H9 (cell line): Measurements from ENCODE around the gene APOOL. TPM values are rescaled to one million over a fixed set of nuclear protein-coding genes. Genes with fewer than 3 reads are reported as not detected.

Experiments used
- DNase-seq: peaks from one replicate; pipeline ENCODE4 v3.0.0-alpha.2; 2017
- H2AFZ ChIP-seq: one replicate; pipeline ENCODE4 v1.6.1; 2013; ENCODE audit warnings: mild to moderate bottlenecking, low read length, control low read depth, moderate library complexity
- H2AK5ac ChIP-seq: 2 replicates; pipeline ENCODE4 v1.6.1; 2013; ENCODE audit warnings: low read length, control low read depth, mixed read lengths; ENCODE audit not compliant: insufficient read length
- H2BK120ac ChIP-seq: one replicate; pipeline ENCODE4 v1.6.1; 2013; ENCODE audit warnings: low read depth, mild to moderate bottlenecking, low read length, control low read depth, inconsistent platforms; ENCODE audit not compliant: poor library complexity, severe bottlenecking
- H2BK12ac ChIP-seq: 2 replicates; pipeline ENCODE4 v1.6.1; 2013; ENCODE audit warnings: low read length, control low read depth, mixed read lengths, low read depth; ENCODE audit not compliant: insufficient read length
- H2BK15ac ChIP-seq: 2 replicates; pipeline ENCODE4 v1.6.1; 2013; ENCODE audit warnings: low read depth, low read length, control low read depth
- H2BK20ac ChIP-seq: one replicate; pipeline ENCODE4 v1.6.1; 2013; ENCODE audit warnings: low read depth, mild to moderate bottlenecking, low read length, control low read depth, inconsistent platforms; ENCODE audit not compliant: poor library complexity, severe bottlenecking
- H2BK5ac ChIP-seq: 2 replicates; pipeline ENCODE4 v1.6.1; 2013; ENCODE audit warnings: low read length, control low read depth, mixed read lengths; ENCODE audit not compliant: insufficient read length
- H3K14ac ChIP-seq: 2 replicates; pipeline ENCODE4 v1.6.1; 2013; ENCODE audit warnings: low read length, control low read depth; ENCODE audit not compliant: insufficient read depth
- H3K18ac ChIP-seq: 2 replicates; pipeline ENCODE4 v1.6.1; 2013; ENCODE audit warnings: low read depth, mild to moderate bottlenecking, mixed read lengths, low read length, control low read depth; ENCODE audit not compliant: insufficient read length
- H3K23ac ChIP-seq: 2 replicates; pipeline ENCODE4 v1.6.1; 2013; ENCODE audit warnings: low read length, control low read depth, mixed read lengths, low read depth; ENCODE audit not compliant: insufficient read length
- H3K23me2 ChIP-seq: 2 replicates; pipeline ENCODE4 v1.6.1; 2013; ENCODE audit warnings: low read depth, mild to moderate bottlenecking, mixed read lengths, low read length, control low read depth; ENCODE audit not compliant: insufficient read length, poor library complexity, severe bottlenecking
- H3K27ac ChIP-seq: 2 replicates; pipeline ENCODE4 v1.5.1; 2013; ENCODE audit warnings: low read length, control low read depth, mixed read lengths, low read depth; ENCODE audit not compliant: insufficient read length
- H3K27me3 ChIP-seq: 2 replicates; pipeline ENCODE4 v1.6.1; 2013; ENCODE audit warnings: low read length, control low read depth, inconsistent platforms; ENCODE audit not compliant: insufficient read depth
- H3K4ac ChIP-seq: 2 replicates; pipeline ENCODE4 v1.6.1; 2013; ENCODE audit warnings: low read depth, mild to moderate bottlenecking, control low read depth, inconsistent platforms, low read length, moderate library complexity
- H3K4me1 ChIP-seq: 2 replicates; pipeline ENCODE4 v1.6.1; 2013; ENCODE audit warnings: low read length, control low read depth, inconsistent platforms; ENCODE audit not compliant: insufficient read depth
- H3K4me2 ChIP-seq: 2 replicates; pipeline ENCODE4 v1.6.1; 2013; ENCODE audit warnings: low read length, control low read depth, mixed read lengths; ENCODE audit not compliant: insufficient read length, insufficient read depth
- H3K56ac ChIP-seq: 2 replicates; pipeline ENCODE4 v1.6.1; 2013; ENCODE audit warnings: low read depth, mild to moderate bottlenecking, mixed read lengths, low read length, control low read depth; ENCODE audit not compliant: insufficient read length
- H3K79me1 ChIP-seq: 2 replicates; pipeline ENCODE4 v1.6.1; 2013; ENCODE audit warnings: low read depth, mild to moderate bottlenecking, moderate library complexity, low read length, control low read depth, inconsistent platforms; ENCODE audit not compliant: insufficient read depth, poor library complexity, severe bottlenecking
- H3K79me2 ChIP-seq: 2 replicates; pipeline ENCODE4 v1.6.1; 2013; ENCODE audit warnings: low read length, control low read depth, inconsistent platforms; ENCODE audit not compliant: insufficient read depth
- H3K9ac ChIP-seq: 2 replicates; pipeline ENCODE4 v1.6.1; 2013; ENCODE audit warnings: low read length, control low read depth, mixed read lengths; ENCODE audit not compliant: insufficient read length; ENCODE audit errors: extremely low read depth
- H3K9me3 ChIP-seq: one replicate; pipeline ENCODE4 v1.6.1; 2013; ENCODE audit warnings: low read depth, low read length, inconsistent platforms; ENCODE audit not compliant: control insufficient read depth
- H3T11ph ChIP-seq: one replicate; pipeline ENCODE4 v1.6.1; 2013; ENCODE audit warnings: mild to moderate bottlenecking, low read length, control low read depth, inconsistent platforms
- H4K20me1 ChIP-seq: one replicate; pipeline ENCODE4 v1.6.1; 2013; ENCODE audit not compliant: control insufficient read depth, insufficient read length, insufficient read depth
- H4K5ac ChIP-seq: 2 replicates; pipeline ENCODE4 v1.6.1; 2013; ENCODE audit warnings: low read depth, mild to moderate bottlenecking, mixed read lengths, low read length, control low read depth; ENCODE audit not compliant: insufficient read length
- H4K8ac ChIP-seq: replicated peaks from 2 replicates; pipeline ENCODE4 v1.6.1; 2013; ENCODE audit warnings: low read length, control low read depth, mixed read lengths, low read depth; ENCODE audit not compliant: insufficient read length
- H4K91ac ChIP-seq: 2 replicates; pipeline ENCODE4 v1.6.1; 2013; ENCODE audit warnings: low read depth, mild to moderate bottlenecking, moderate library complexity, mixed read lengths, low read length, control low read depth; ENCODE audit not compliant: insufficient read length
- H3K27ac Mint-ChIP-seq, 3 experiments: 2 replicates in 2 of 3; 3 replicates in 1 of 3; pipeline ENCODE4 v1.8.0; 2020 to 2021; ENCODE audit warnings: mixed read lengths in 3 of 3, mild to moderate bottlenecking in 1 of 3, moderate library complexity in 1 of 3
- H3K27me3 Mint-ChIP-seq: 2 replicates; pipeline ENCODE4 v1.8.0; 2021; ENCODE audit warnings: low read depth, mild to moderate bottlenecking, moderate library complexity, mixed read lengths
- H3K36me3 Mint-ChIP-seq, 3 experiments: 2 replicates in 2 of 3; 3 replicates in 1 of 3; pipeline ENCODE4 v1.8.0; 2020 to 2021; ENCODE audit warnings: low read depth in 3 of 3, mixed read lengths in 3 of 3; ENCODE audit not compliant: insufficient read depth in 1 of 3
- H3K4me1 Mint-ChIP-seq, 2 experiments: 2 replicates each; pipeline ENCODE4 v1.8.0; 2020; ENCODE audit warnings: mixed read lengths in 2 of 2
- H3K4me3 Mint-ChIP-seq, 2 experiments: 2 replicates in 1 of 2; 3 replicates in 1 of 2; pipeline ENCODE4 v1.8.0; 2020 to 2021; ENCODE audit warnings: mild to moderate bottlenecking in 2 of 2, mixed read lengths in 2 of 2, moderate library complexity in 1 of 2
- H3K9me3 Mint-ChIP-seq, 2 experiments: 2 replicates in 1 of 2; 3 replicates in 1 of 2; pipeline ENCODE4 v1.8.0; 2020; ENCODE audit warnings: mild to moderate bottlenecking in 2 of 2, mixed read lengths in 2 of 2, moderate library complexity in 1 of 2
- CTCF ChIP-seq: fragments of 200-600 bp; sonication (generic); conservative IDR thresholded peaks from 3 replicates; pipeline ENCODE4 v1.8.0; 2021; ENCODE audit warnings: antibody characterized with exemption, mild to moderate bottlenecking
- WGBS: extraction: QIAGEN DNeasy Blood & Tissue Kit; methylation state at CpG from one replicate; pipeline ENCODE4 v1.1.7; 2013; ENCODE audit warnings: missing lambda C conversion rate, low lambda C conversion rate, mixed read lengths; ENCODE audit not compliant: insufficient read length; ENCODE audit errors: extremely low coverage; 5-methylcytosine and 5-hydroxymethylcytosine counted together
- total RNA-seq: library from RNA; stranded (reverse); gene quantifications from 2 replicates; pipeline ENCODE4 v1.2.1, GENCODE V29; 2021

Gene APOOL
- total RNA-seq, 1 experiment from 2014 or later = 8.0 TPM

GRCh38 chrX:85018471-85018870 lies 14.8 kb downstream of the APOOL start:
- H3K4me3 Mint-ChIP-seq = no peak overlapping the region
- H3K27ac Mint-ChIP-seq = no peak overlapping the region
- Histone ChIP-seq H2AFZ (no peak overlapping the region), H2BK15ac (no peak overlapping the region), H4K5ac (no peak overlapping the region), H4K8ac (no peak overlapping the region), H2BK120ac (no peak overlapping the region), H4K20me1 (no peaks in the 10 kb centered on the region), H2BK12ac (no peak overlapping the region), H3K18ac (no peak overlapping the region), H3K27ac (no peak overlapping the region), H3K14ac (no peak overlapping the region), H3K79me1 (no peaks in the 10 kb centered on the region), H2BK20ac (no peak overlapping the region), H3K56ac (no peak overlapping the region), H3K4me1 (no peaks in the 10 kb centered on the region), H3T11ph (no peak overlapping the region), H3K79me2 (0 out of 2 replicates have a peak, but pooled peaks cover 2% of the 10 kb centered on the region), H2AK5ac (no peak overlapping the region), H2BK5ac (no peak overlapping the region), H3K9ac (no peak overlapping the region), H3K27me3 (no peaks in the 10 kb centered on the region), H3K4ac (no peak overlapping the region), H3K23me2 (no peaks in the 10 kb centered on the region), H4K91ac (no peak overlapping the region), H3K9me3 (peaks cover 14% of the 10 kb centered on the region), H3K23ac (no peak overlapping the region), H3K4me2 (no peak overlapping the region)
- DNase-seq = no peak
- no peak for TF ChIP-seq CTCF
- H3K9me3 Mint-ChIP-seq = peaks cover 68 to 77% of the 10 kb centered on the region in 2 experiments
- no peaks in the 10 kb centered on the region for H3K27me3 Mint-ChIP-seq
- H3K4me1 Mint-ChIP-seq = peaks cover 3 to 5% of the 10 kb centered on the region in 2 experiments; a peak in 3 of 4 replicates
- peaks cover 17 to 27% (median 26%) of the 10 kb centered on the region in 3 experiments for H3K36me3 Mint-ChIP-seq
- WGBS = no CpG with 5 or more reads among the region's 1 CpG
